Activated CD4-positive, CD25-positive, alpha-beta regulatory T cell treated with anti-CD3 and anti-CD28 coated beads, Interleukin-2, amount 50 U/mL, for 24 hours (primary cell): ENCODE results near the gene SNAP47.

Experiments used
- ATAC-seq, 2 donors: fragments of 150-1000 bp; cut with Tn5 transposase; one replicate each; pipeline ENCODE4 v1.10.0; 2021; ENCODE audit warnings: mild to moderate bottlenecking in 1 of 2, moderate library complexity in 1 of 2

Gene SNAP47

GRCh38 chr1:227749916-227750710 lies 14.9 kb downstream of the SNAP47 start:
- ATAC-seq, result no peak

GRCh38 chr1:227753999-227754711 lies 18.9 kb downstream of the SNAP47 start:
- ATAC-seq, result no peak

- no peak for ATAC-seq
Observed at GRCh38 chr1:227754958-227755357, 19.7 kb downstream of the SNAP47 start.

GRCh38 chr1:227756172-227756959 lies 21.1 kb downstream of the SNAP47 start:
- ATAC-seq, result peak; percentile 61 to 71

- ATAC-seq, result no peak
Observed at GRCh38 chr1:227757781-227758180, 22.5 kb downstream of the SNAP47 start.

- peak; percentile 35 to 37 for ATAC-seq
Observed at GRCh38 chr1:227758366-227758765, 23.1 kb downstream of the SNAP47 start.

- peak; percentile 23 to 29 for ATAC-seq
Observed at GRCh38 chr1:227759341-227760300, 24.4 kb downstream of the SNAP47 start.

GRCh38 chr1:227760377-227760776 lies 25.1 kb downstream of the SNAP47 start:
- ATAC-seq, result no peak

- no peak for ATAC-seq
Observed at GRCh38 chr1:227761621-227762230, 26.5 kb downstream of the SNAP47 start.

- ATAC-seq, result peak; percentile 71 to 74
Observed at GRCh38 chr1:227762231-227762911, 27.1 kb downstream of the SNAP47 start.

GRCh38 chr1:227763246-227764018 lies 28.2 kb downstream of the SNAP47 start:
- ATAC-seq, result no peak

GRCh38 chr1:227764019-227764391 lies 28.8 kb downstream of the SNAP47 start:
- ATAC-seq, result no peak

- no peak for ATAC-seq
Observed at GRCh38 chr1:227765261-227766014, 30.2 kb downstream of the SNAP47 start.

- ATAC-seq, result peak; percentile 81 to 83
Observed at GRCh38 chr1:227766015-227766634, 30.9 kb downstream of the SNAP47 start.

- ATAC-seq, result no peak
Observed at GRCh38 chr1:227766653-227767277, 31.5 kb downstream of the SNAP47 start.

- no peak for ATAC-seq
Observed at GRCh38 chr1:227767401-227768124, 32.3 kb downstream of the SNAP47 start.

GRCh38 chr1:227768125-227768439 lies 32.8 kb downstream of the SNAP47 start:
- ATAC-seq, result no peak

GRCh38 chr1:227768640-227769039 lies 33.4 kb downstream of the SNAP47 start:
- no peak for ATAC-seq
